Transverse colon (tissue), 4 donors: ENCODE measurements around the gene PACC1. TPM values are rescaled to one million over a fixed set of nuclear protein-coding genes. Genes with fewer than 3 reads are reported as not detected.
A peak's percentile ranks its signal among the peaks of the same experiment; 100 is the strongest.

ENCODE experiments used
- DNase-seq: peaks from one replicate; pipeline ENCODE4 v3.0.0-alpha.2; 2019
- H3K27ac ChIP-seq, 4 donors: fragments of 200-600 bp; sonication (generic); 2 replicates each; pipeline ENCODE4 v1.5.1; 2016 to 2018; ENCODE audit warnings: inconsistent platforms in 4 of 4
- H3K27me3 ChIP-seq: fragments of 200-600 bp; sonication (generic); 2 replicates; pipeline ENCODE4 v1.5.1; 2017; ENCODE audit warnings: inconsistent platforms
- H3K36me3 ChIP-seq, 4 donors: fragments of 200-600 bp; sonication (generic); 2 replicates each; pipeline ENCODE4 v1.5.1; 2017 to 2019; ENCODE audit warnings: inconsistent platforms in 4 of 4
- H3K4me1 ChIP-seq, 4 donors: fragments of 200-600 bp; sonication (generic); 2 replicates each; pipeline ENCODE4 v1.5.1; 2017 to 2020; ENCODE audit warnings: inconsistent platforms in 4 of 4
- H3K4me3 ChIP-seq, 4 donors: fragments of 200-600 bp; sonication (generic); 1 replicate in 1 of 4; 2 replicates in 3 of 4; pipeline versions ENCODE4 v1.5.1 to v1.6.1; 2017 to 2019; ENCODE audit warnings: inconsistent platforms in 4 of 4
- H3K9me3 ChIP-seq, 2 donors: fragments of 200-600 bp; sonication (generic); 2 replicates each; pipeline ENCODE4 v1.5.1; 2017 to 2019; ENCODE audit warnings: inconsistent platforms in 2 of 2
- CTCF ChIP-seq, 5 experiments: fragments of 200-600 bp in 3 of 5; fragments of 450-650 bp in 2 of 5; sonication (generic) in 3 of 5; IDR thresholded peaks; 1 replicate in 2 of 5; 2 replicates in 3 of 5; pipeline ENCODE4 v1.5.1; 2016 to 2017; ENCODE audit warnings: antibody characterized with exemption in 5 of 5, inconsistent platforms in 3 of 5, mild to moderate bottlenecking in 2 of 5, moderate library complexity in 1 of 5
- EP300 ChIP-seq: sonication (generic); formaldehyde crosslinking; IDR thresholded peaks from one replicate; pipeline ENCODE4 v1.6.1; 2017; ENCODE audit warnings: antibody characterized with exemption, low read depth
- POLR2A ChIP-seq: fragments of 450-650 bp; IDR thresholded peaks from one replicate; pipeline ENCODE4 v1.6.1; 2016; ENCODE audit warnings: antibody characterized with exemption, mild to moderate bottlenecking, moderate library complexity
- POLR2AphosphoS5 ChIP-seq, 3 donors: sonication (generic); formaldehyde crosslinking; IDR thresholded peaks; one replicate each; pipeline ENCODE4 v1.6.1; 2016; ENCODE audit warnings: antibody characterized with exemption in 3 of 3
- WGBS, 2 donors: methylation state at CpG; one replicate each; pipeline ENCODE4 v1.1.5; 2018; ENCODE audit warnings: low coverage in 1 of 2; 5-methylcytosine and 5-hydroxymethylcytosine counted together
- in situ Hi-C, 4 donors: fragments of 200-750 bp; cut with MboI; loops; one replicate each; pipeline versions ENCODE4 v1.15.0 to v1.15.1; 2017; ENCODE audit warnings: low sequenced_read_pairs in 3 of 4, low pct_ligation_motif_present in 1 of 4, low pct_unique_long_range_greater_than_20kb in 1 of 4
- intact Hi-C: fragments of 100-400 bp; cut with DNase I; formaldehyde crosslinking; loops from one replicate; pipeline ENCODE4 v1.15.1; 2023; ENCODE audit warnings: low total_unique reads
- total RNA-seq, 4 donors: library from RNA; depleted of rRNA; stranded (reverse); fragments of >200 nt; gene quantifications; one replicate each; pipeline ENCODE4 v1.1.0, GENCODE V29; 2016

Gene PACC1
- total RNA-seq, 4 donors from 2014 or later, result 2.6 to 4.6 (median 2.7) TPM; not detected in 1

GRCh38 chr1:212415107-212415841 is 588 bp upstream of the PACC1 start:
- no peak for DNase-seq
- H3K4me3 ChIP-seq, result peak overlapping the region in 3 of 4 donors; percentile 73 to 83 (median 80)
- H3K9me3 ChIP-seq, result no peaks in the 10 kb centered on the region
- H3K4me1 ChIP-seq, result peaks cover 0 to 13% (median 9%) of the 10 kb centered on the region in 4 donors
- intact Hi-C loops, result no loop called here
- in situ Hi-C loops, result no loop called here
- H3K27me3 ChIP-seq, result no peaks in the 10 kb centered on the region
- TF ChIP-seq EP300 (no peak), POLR2AphosphoS5 (IDR thresholded peaks at IDR 0.05) (no peak), CTCF (IDR thresholded peaks at IDR 0.05) (peak in 1 of 5 experiments; percentile 33), POLR2A (no peak)
- H3K36me3 ChIP-seq, result no peaks in the 10 kb centered on the region
- H3K27ac ChIP-seq, result peak overlapping the region; percentile 45 to 76 (median 62)
- WGBS, 2 donors, result 57 to 59% methylated on average over 9 to 13 of the region's 13 CpGs

DNA sequence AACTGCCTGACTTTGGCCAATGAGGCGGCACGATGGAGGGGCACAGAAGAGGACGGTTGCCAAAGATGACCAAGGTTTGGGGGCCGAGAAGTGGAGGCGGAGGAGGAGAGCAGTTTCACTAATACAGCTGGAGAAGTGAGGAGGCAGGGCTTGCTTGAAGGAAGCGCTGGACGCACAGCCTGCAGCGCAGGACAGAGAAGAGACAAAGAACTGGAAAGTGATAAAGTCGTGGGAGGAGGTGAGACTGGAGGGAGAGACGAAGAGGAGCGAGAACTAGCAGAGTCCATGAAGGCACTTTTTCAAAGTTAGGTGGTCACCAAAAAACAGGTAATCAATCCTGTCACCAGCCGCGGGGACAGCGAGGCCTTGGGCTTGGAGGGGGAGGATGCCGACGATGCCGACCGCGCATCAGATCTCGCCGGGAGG is 771 bp downstream of the PACC1 start:
- H3K27ac ChIP-seq, result peak overlapping the region in 3 of 4 donors; percentile 57 to 76 (median 68)
- in situ Hi-C loops, result no loop called here

DNA sequence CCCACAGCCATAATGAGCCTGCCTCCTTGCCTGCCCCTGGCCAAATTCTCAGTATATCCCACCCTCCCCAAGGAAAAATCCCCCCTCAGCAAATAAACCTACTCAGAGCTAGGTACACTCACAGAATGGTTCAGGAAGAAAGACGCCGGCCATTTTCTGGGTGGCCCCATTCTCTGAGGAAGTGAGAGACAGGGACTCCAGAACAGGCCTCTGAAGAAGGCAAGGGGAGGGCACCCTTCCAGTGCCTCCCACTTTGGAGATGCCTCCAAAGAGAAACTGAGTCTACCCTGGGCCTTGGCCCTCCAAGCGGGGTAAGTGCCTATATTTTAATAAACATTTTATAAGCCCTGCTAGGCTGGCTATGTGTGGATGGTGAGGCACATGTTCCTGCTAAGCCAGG is 2.3 kb downstream of the PACC1 start:
- TF ChIP-seq POLR2AphosphoS5 (IDR thresholded peaks at IDR 0.05) (no peak), EP300 (no peak), POLR2A (no peak)
- in situ Hi-C loops (no loop called here), intact Hi-C loops (no loop called here)
- WGBS, 2 donors, result 79% methylated on average over 3 of the region's 3 CpGs; no CpG with 5 or more reads in 1 of the 2 donors
- DNase-seq, result no peak
- Histone ChIP-seq H3K27me3 (no peaks in the 10 kb centered on the region), H3K36me3 (no peaks in the 10 kb centered on the region), H3K9me3 (no peaks in the 10 kb centered on the region), H3K27ac (no peak overlapping the region), H3K4me1 (peaks cover 0 to 13% (median 9%) of the 10 kb centered on the region in 4 donors), H3K4me3 (no peak overlapping the region)

More for the DNA sequence above, 771 bp downstream of the PACC1 start:
- H3K4me3 ChIP-seq, result peak overlapping the region; percentile 73 to 90 (median 82)
- no peaks in the 10 kb centered on the region for H3K27me3 ChIP-seq
- no peak for TF ChIP-seq POLR2AphosphoS5 (IDR thresholded peaks at IDR 0.05)
- no peak for TF ChIP-seq CTCF (IDR thresholded peaks at IDR 0.05)
- no peak for TF ChIP-seq POLR2A
- TF ChIP-seq EP300, result no peak
- DNase-seq, result no peak
- 0 to 15% methylated on average over 6 to 21 of the region's 21 CpGs for WGBS, 2 donors
- intact Hi-C loops, result no loop called here
- H3K4me1 ChIP-seq, result peaks cover 0 to 13% (median 9%) of the 10 kb centered on the region in 4 donors
- H3K9me3 ChIP-seq, result no peaks in the 10 kb centered on the region
- H3K36me3 ChIP-seq, result no peaks in the 10 kb centered on the region

GRCh38 chr1:212410231-212410820 is 4.4 kb downstream of the PACC1 start:
- H3K4me1 ChIP-seq, result peaks cover 0 to 11% (median 8%) of the 10 kb centered on the region in 4 donors
- no peak overlapping the region for H3K4me3 ChIP-seq
- no peaks in the 10 kb centered on the region for H3K36me3 ChIP-seq
- TF ChIP-seq POLR2A, result no peak
- TF ChIP-seq POLR2AphosphoS5 (IDR thresholded peaks at IDR 0.05), result no peak
- no peak for TF ChIP-seq CTCF (IDR thresholded peaks at IDR 0.05)
- TF ChIP-seq EP300, result no peak
- H3K9me3 ChIP-seq, result no peaks in the 10 kb centered on the region
- 78 to 80% methylated on average over 1 to 8 of the region's 8 CpGs for WGBS, 2 donors
- in situ Hi-C loops, result no loop called here
- no peak overlapping the region for H3K27ac ChIP-seq
- intact Hi-C loops, result no loop called here
- no peaks in the 10 kb centered on the region for H3K27me3 ChIP-seq
- DNase-seq, result no peak
